22Rv1 (cell line): ENCODE results near the gene PCTP.

Source experiments
- ZFX ChIP-seq: fragments of 450-650 bp; IDR thresholded peaks from 2 replicates; pipeline ENCODE4 v1.6.1; 2017; ENCODE audit warnings: antibody characterized with exemption, borderline replicate concordance
- TF ChIP-seq, protein P1 (sequence below): fragments of 450-650 bp; IDR thresholded peaks from 2 replicates; pipeline ENCODE4 v1.5.1; 2017; ENCODE audit warnings: mild to moderate bottlenecking

- TF ChIP-seq, protein P1, sequence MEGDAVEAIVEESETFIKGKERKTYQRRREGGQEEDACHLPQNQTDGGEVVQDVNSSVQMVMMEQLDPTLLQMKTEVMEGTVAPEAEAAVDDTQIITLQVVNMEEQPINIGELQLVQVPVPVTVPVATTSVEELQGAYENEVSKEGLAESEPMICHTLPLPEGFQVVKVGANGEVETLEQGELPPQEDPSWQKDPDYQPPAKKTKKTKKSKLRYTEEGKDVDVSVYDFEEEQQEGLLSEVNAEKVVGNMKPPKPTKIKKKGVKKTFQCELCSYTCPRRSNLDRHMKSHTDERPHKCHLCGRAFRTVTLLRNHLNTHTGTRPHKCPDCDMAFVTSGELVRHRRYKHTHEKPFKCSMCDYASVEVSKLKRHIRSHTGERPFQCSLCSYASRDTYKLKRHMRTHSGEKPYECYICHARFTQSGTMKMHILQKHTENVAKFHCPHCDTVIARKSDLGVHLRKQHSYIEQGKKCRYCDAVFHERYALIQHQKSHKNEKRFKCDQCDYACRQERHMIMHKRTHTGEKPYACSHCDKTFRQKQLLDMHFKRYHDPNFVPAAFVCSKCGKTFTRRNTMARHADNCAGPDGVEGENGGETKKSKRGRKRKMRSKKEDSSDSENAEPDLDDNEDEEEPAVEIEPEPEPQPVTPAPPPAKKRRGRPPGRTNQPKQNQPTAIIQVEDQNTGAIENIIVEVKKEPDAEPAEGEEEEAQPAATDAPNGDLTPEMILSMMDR: no peak
- TF ChIP-seq ZFX: no peak
These were observed 40.9 kb upstream of the PCTP start for GRCh38 chr17:55709984-55710383.
